B cell (primary cell): ENCODE results near the gene RABGAP1L. TPM values are rescaled to one million over a fixed set of nuclear protein-coding genes. Genes with fewer than 3 reads are reported as not detected.
"Not testable (repeated sequence)": the region's sequence is repeated elsewhere in the genome, so short reads cannot be mapped to it uniquely, and the experiment has no call there.

Experiments
- ATAC-seq: fragments of 200-7000 bp; cut with Tn5 transposase; one replicate; pipeline ENCODE4 v1.10.0; 2021; ENCODE audit warnings: low read depth, mild to moderate bottlenecking, moderate number of reproducible peaks, moderate library complexity
- CTCF ChIA-PET: fragments of 350-600 bp; sonication (Branson Sonifier 250); formaldehyde crosslinking; loops from one replicate; lab custom pipeline; 2021; ENCODE audit warnings: antibody characterized with exemption, inconsistent platforms; lab: Charles Lee
- POLR2A ChIA-PET: fragments of 350-600 bp; sonication (Branson Sonifier 250); formaldehyde crosslinking; loops from one replicate; lab custom pipeline; 2021; ENCODE audit warnings: antibody characterized with exemption; lab: Charles Lee
- DNase-seq: peaks from one replicate; pipeline ENCODE4 v3.0.0; 2013
- H2AFZ ChIP-seq: 2 replicates; pipeline ENCODE4 v1.6.1; 2012; ENCODE audit warnings: mild to moderate bottlenecking, low read depth, low read length; ENCODE audit not compliant: insufficient read depth, poor library complexity, severe bottlenecking
- H3K27ac ChIP-seq, 2 donors: 1 replicate in 1 of 2; 2 replicates in 1 of 2; pipeline ENCODE4 v1.5.1; 2012 to 2013; ENCODE audit warnings: low read length in 2 of 2, mild to moderate bottlenecking in 2 of 2, moderate library complexity in 1 of 2
- H3K27me3 ChIP-seq, 4 experiments: fragments of 200-600 bp in 1 of 4; sonication (generic) in 1 of 4; replicated peaks in 1 of 4; 1 replicate in 2 of 4; 2 replicates in 2 of 4; pipeline versions ENCODE4 v1.6.1 to v1.7.0; 2013 to 2016; ENCODE audit warnings: low read length in 3 of 4, mild to moderate bottlenecking in 2 of 4, mixed read lengths in 1 of 4, moderate library complexity in 1 of 4; ENCODE audit not compliant: insufficient read depth in 4 of 4, control insufficient read depth in 3 of 4; ENCODE audit errors: control extremely low read depth in 1 of 4
- H3K36me3 ChIP-seq, 2 experiments: replicated peaks in 1 of 2; 1 replicate in 1 of 2; 2 replicates in 1 of 2; pipeline versions ENCODE4 v1.6.1 to v1.7.1; 2013; ENCODE audit warnings: low read length in 1 of 2; ENCODE audit not compliant: insufficient read depth in 2 of 2, control insufficient read depth in 1 of 2; ENCODE audit errors: control extremely low read depth in 1 of 2, extremely low read depth in 1 of 2
- H3K4me1 ChIP-seq, 2 donors: fragments of 200-600 bp in 1 of 2; sonication (generic) in 1 of 2; 1 replicate in 1 of 2; 2 replicates in 1 of 2; pipeline versions ENCODE4 v1.5.1 to v1.6.1; 2013 to 2017; ENCODE audit warnings: low read length in 2 of 2; ENCODE audit not compliant: control insufficient read depth in 2 of 2, insufficient read depth in 2 of 2
- H3K4me2 ChIP-seq: replicated peaks from 2 replicates; pipeline ENCODE3; 2012; ENCODE audit warnings: mild to moderate bottlenecking, low read depth, low read length; ENCODE audit not compliant: poor library complexity, severe bottlenecking
- H3K4me3 ChIP-seq, 5 experiments: fragments of 200-600 bp in 1 of 5; sonication (generic) in 1 of 5; 1 replicate in 3 of 5; 2 replicates in 2 of 5; pipeline versions ENCODE4 v1.5.1 to v1.7.0; 2011 to 2016; ENCODE audit warnings: low read length in 4 of 5, mild to moderate bottlenecking in 4 of 5, low read depth in 2 of 5, control low read depth in 1 of 5, moderate library complexity in 1 of 5; ENCODE audit not compliant: insufficient read depth in 1 of 5; ENCODE audit errors: control extremely low read depth in 1 of 5, extremely low read depth in 1 of 5
- H3K79me2 ChIP-seq: fragments of 200-600 bp; sonication (generic); one replicate; pipeline ENCODE4 v1.6.0; 2016; ENCODE audit warnings: low read length; ENCODE audit not compliant: control insufficient read depth, insufficient read depth
- H3K9ac ChIP-seq: fragments of 200-600 bp; sonication (generic); 2 replicates; pipeline ENCODE4 v1.6.1; 2017; ENCODE audit warnings: mild to moderate bottlenecking, low read length, moderate library complexity
- H3K9me3 ChIP-seq, 3 donors: one replicate each; pipeline versions ENCODE4 v1.6.1 to v1.7.1; 2013; ENCODE audit warnings: low read length in 2 of 3; ENCODE audit not compliant: control insufficient read depth in 2 of 3, insufficient read depth in 1 of 3; ENCODE audit errors: control extremely low read depth in 1 of 3
- H4K20me1 ChIP-seq: 2 replicates; pipeline ENCODE4 v1.6.0; 2012; ENCODE audit warnings: mild to moderate bottlenecking, low read length; ENCODE audit not compliant: insufficient read depth, control insufficient read depth, poor library complexity, severe bottlenecking
- H3K27ac Mint-ChIP-seq: one replicate; pipeline ENCODE4 v1.8.0; 2021; ENCODE audit warnings: mixed read lengths
- H3K27me3 Mint-ChIP-seq: one replicate; pipeline ENCODE4 v1.8.0; 2021; ENCODE audit warnings: mixed read lengths
- H3K4me1 Mint-ChIP-seq: one replicate; pipeline ENCODE4 v1.8.0; 2021; ENCODE audit warnings: mixed read lengths
- H3K4me3 Mint-ChIP-seq: one replicate; pipeline ENCODE4 v1.8.0; 2021; ENCODE audit warnings: mixed read lengths
- H3K9me3 Mint-ChIP-seq: one replicate; pipeline ENCODE4 v1.8.0; 2022; ENCODE audit warnings: mixed read lengths; ENCODE audit not compliant: insufficient read depth
- CTCF ChIP-seq: fragments of 200-600 bp; IDR thresholded peaks from one replicate; pipeline ENCODE4 v1.8.0; 2022; ENCODE audit warnings: antibody characterized with exemption, mild to moderate bottlenecking
- EZH2 ChIP-seq: IDR thresholded peaks from 2 replicates; pipeline ENCODE4 v1.6.1; 2012; ENCODE audit warnings: borderline replicate concordance, low read depth, mild to moderate bottlenecking, moderate library complexity, low read length; ENCODE audit not compliant: insufficient read depth, poor library complexity, severe bottlenecking
- WGBS: methylation state at CpG from one replicate; pipeline ENCODE4 v1.1.5; 2013; ENCODE audit warnings: missing lambda C conversion rate; ENCODE audit not compliant: insufficient coverage; 5-methylcytosine and 5-hydroxymethylcytosine counted together
- intact Hi-C: fragments of 100-400 bp; cut with micrococcal nuclease; formaldehyde crosslinking; loops from one replicate; pipeline ENCODE4 v1.10.0; 2022
- polyA plus RNA-seq: library from polyadenylated mRNA; depleted of rRNA; stranded (reverse); fragments of >200 nt; gene quantifications from 2 replicates; pipeline ENCODE4 v1.2.3, GENCODE V29; 2012
- total RNA-seq, 2 donors: library from RNA; stranded (reverse); fragments of 120-200 nt in 1 of 2; gene quantifications; 1 replicate in 1 of 2; 2 replicates in 1 of 2; pipeline versions ENCODE4 v1.2.3 to v1.2.4, GENCODE V29; 2013 to 2022

Gene RABGAP1L
- total and polyA plus RNA-seq, 2 donors (not counting 1 experiment from before 2014, with no cell fraction given) = 34.9 to 159 TPM

DNA sequence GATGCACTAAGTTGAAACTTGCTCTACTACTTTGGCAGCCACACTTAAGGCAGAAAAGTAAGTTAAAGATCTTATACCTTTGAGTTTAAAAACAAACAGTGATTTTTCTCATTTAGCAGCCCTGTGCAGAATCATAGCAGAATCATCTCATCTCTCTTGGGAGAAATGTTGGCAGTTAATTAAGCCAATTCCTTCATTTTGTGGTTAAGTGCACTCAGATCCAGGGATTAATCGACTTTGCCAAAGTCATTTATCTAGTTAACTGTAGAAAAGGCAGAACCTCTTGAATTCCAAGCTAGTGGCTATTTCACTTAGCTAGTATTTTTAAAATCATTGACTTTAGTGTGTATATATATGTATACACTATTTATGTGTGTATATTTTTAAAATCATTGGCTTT lies 413.5 kb downstream of the RABGAP1L start:
- CTCF ChIA-PET = no interaction called here
- no peaks in the 10 kb centered on the region for H3K27me3 Mint-ChIP-seq
- no peaks in the 10 kb centered on the region for H4K20me1 ChIP-seq

DNA sequence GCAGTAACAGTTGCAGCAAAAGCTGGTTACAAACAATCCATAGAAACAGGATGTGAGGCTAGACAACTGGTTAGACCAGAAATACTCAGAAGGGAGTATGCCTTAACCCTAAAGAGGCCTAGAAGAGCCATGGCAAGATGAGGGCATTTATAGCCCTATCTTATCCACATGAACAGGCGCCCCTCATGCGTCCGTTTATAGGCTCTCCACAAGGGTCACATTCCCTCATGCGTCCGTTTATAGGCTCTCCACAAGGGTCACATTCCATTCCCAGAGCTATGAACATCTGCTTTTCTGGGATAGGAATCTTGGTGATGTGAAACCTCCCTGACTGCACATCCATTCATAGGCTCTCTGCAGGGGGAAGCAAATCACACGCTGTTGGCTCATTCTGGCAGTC lies 416.8 kb downstream of the RABGAP1L start:
- H3K4me1 Mint-ChIP-seq, H3K4me3 Mint-ChIP-seq, intact Hi-C loops, CTCF ChIA-PET, H2AFZ ChIP-seq, H3K27ac ChIP-seq, H3K36me3 ChIP-seq, H3K27me3 ChIP-seq, H4K20me1 ChIP-seq, H3K27ac Mint-ChIP-seq, H3K9ac ChIP-seq, POLR2A ChIA-PET, DNase-seq, H3K79me2 ChIP-seq, H3K4me3 ChIP-seq, H3K4me1 ChIP-seq, H3K4me2 ChIP-seq, ATAC-seq, H3K27me3 Mint-ChIP-seq: not testable (repeated sequence)
- H3K9me3 Mint-ChIP-seq = peaks cover 13% of the 10 kb centered on the region
- WGBS = no CpG with 5 or more reads among the region's 6 CpGs
- peaks cover 7 to 28% (median 14%) of the 10 kb centered on the region in 3 donors for H3K9me3 ChIP-seq

More for the DNA sequence above, 413.5 kb downstream of the RABGAP1L start:
- H3K4me3 ChIP-seq = no peak overlapping the region
- DNase-seq (no peak), ATAC-seq (no peak)
- no peak overlapping the region for H2AFZ ChIP-seq
- no peaks in the 10 kb centered on the region for H3K36me3 ChIP-seq
- H3K79me2 ChIP-seq = no peaks in the 10 kb centered on the region
- no peak overlapping the region for H3K9ac ChIP-seq
- peaks cover 10% of the 10 kb centered on the region for H3K4me1 Mint-ChIP-seq
- POLR2A ChIA-PET = no interaction called here
- intact Hi-C loops = no loop called here
- no peak overlapping the region for H3K27ac ChIP-seq
- no peak overlapping the region for H3K4me2 ChIP-seq
- H3K9me3 Mint-ChIP-seq = peaks cover 11% of the 10 kb centered on the region
- H3K27ac Mint-ChIP-seq = no peak overlapping the region
- no peaks in the 10 kb centered on the region for H3K27me3 ChIP-seq
- no CpG with 5 or more reads among the region's 1 CpG for WGBS
- no peak overlapping the region for H3K4me3 Mint-ChIP-seq
- no peaks in the 10 kb centered on the region for H3K4me1 ChIP-seq
- TF ChIP-seq CTCF = no peak
- no peak for TF ChIP-seq EZH2
- H3K9me3 ChIP-seq = peaks cover 5 to 23% (median 14%) of the 10 kb centered on the region in 3 donors
